ENCODE results near the gene KBTBD13.

DNA sequence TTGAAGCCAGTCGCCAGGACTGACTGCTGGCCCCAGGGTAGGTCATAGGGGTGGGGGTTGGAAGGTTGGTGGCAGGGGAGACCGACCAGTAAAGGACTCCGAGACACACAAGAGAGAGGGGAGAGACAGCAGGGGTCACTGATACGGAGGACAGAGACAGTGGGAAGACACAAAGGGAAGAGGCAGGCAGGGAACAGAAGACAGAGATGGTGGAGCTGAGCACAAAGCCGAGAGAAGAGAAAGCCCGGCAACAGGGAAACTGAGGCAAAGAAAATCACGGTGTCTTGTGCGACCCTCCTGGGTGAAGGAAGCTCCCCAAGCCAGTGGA, 9.3 kb upstream of the KBTBD13 start:
- TF ChIP-seq, protein P1, sequence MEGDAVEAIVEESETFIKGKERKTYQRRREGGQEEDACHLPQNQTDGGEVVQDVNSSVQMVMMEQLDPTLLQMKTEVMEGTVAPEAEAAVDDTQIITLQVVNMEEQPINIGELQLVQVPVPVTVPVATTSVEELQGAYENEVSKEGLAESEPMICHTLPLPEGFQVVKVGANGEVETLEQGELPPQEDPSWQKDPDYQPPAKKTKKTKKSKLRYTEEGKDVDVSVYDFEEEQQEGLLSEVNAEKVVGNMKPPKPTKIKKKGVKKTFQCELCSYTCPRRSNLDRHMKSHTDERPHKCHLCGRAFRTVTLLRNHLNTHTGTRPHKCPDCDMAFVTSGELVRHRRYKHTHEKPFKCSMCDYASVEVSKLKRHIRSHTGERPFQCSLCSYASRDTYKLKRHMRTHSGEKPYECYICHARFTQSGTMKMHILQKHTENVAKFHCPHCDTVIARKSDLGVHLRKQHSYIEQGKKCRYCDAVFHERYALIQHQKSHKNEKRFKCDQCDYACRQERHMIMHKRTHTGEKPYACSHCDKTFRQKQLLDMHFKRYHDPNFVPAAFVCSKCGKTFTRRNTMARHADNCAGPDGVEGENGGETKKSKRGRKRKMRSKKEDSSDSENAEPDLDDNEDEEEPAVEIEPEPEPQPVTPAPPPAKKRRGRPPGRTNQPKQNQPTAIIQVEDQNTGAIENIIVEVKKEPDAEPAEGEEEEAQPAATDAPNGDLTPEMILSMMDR (IDR thresholded peaks at IDR 0.05 in 8 of 11, conservative IDR thresholded peaks at IDR 0.05 in 3 of 11) = no peak
- TF ChIP-seq POLR2AphosphoS5 (IDR thresholded peaks at IDR 0.05) = no peak

All from spleen (tissue), 7 donors.